Neural cell (in vitro differentiated cells): Measurements from ENCODE around the gene LARGE1. TPM values are rescaled to one million over a fixed set of nuclear protein-coding genes. Genes with fewer than 3 reads are reported as not detected.

Source experiments
- H2AFZ ChIP-seq: fragments of 200-600, 300-800 bp; sonication (generic), shearing (Covaris generic); 2 replicates; pipeline ENCODE4 v1.6.0; 2014; ENCODE audit warnings: low read depth, mild to moderate bottlenecking, antibody characterized with exemption, low read length, moderate library complexity
- H3F3A ChIP-seq: fragments of 200-600 bp; shearing (Covaris generic); 2 replicates; pipeline ENCODE4 v1.6.1; 2016; ENCODE audit warnings: mild to moderate bottlenecking, moderate library complexity, mixed read lengths, antibody characterized with exemption, low read length; ENCODE audit not compliant: insufficient read depth, poor library complexity, severe bottlenecking
- H3K27ac ChIP-seq: fragments of 200-600, 300-800 bp; sonication (generic), shearing (Covaris generic); 2 replicates; pipeline ENCODE4 v1.5.1; 2014; ENCODE audit warnings: mild to moderate bottlenecking, low read length, moderate library complexity
- H3K27me3 ChIP-seq: fragments of 300-800, 200-600 bp; sonication (generic), shearing (Covaris generic); 2 replicates; pipeline ENCODE4 v1.6.0; 2014; ENCODE audit warnings: mild to moderate bottlenecking, low read depth, low read length, moderate library complexity; ENCODE audit not compliant: insufficient read depth
- H3K36me3 ChIP-seq: fragments of 300-800, 200-600 bp; sonication (generic), shearing (Covaris generic); 2 replicates; pipeline ENCODE4 v1.5.1; 2014; ENCODE audit warnings: mild to moderate bottlenecking, antibody characterized with exemption, low read length, moderate library complexity; ENCODE audit not compliant: insufficient read depth
- H3K4me2 ChIP-seq: fragments of 300-800, 200-600 bp; sonication (generic), shearing (Covaris generic); 2 replicates; pipeline ENCODE4 v1.6.0; 2014; ENCODE audit warnings: mild to moderate bottlenecking, low read length
- H3K4me3 ChIP-seq: fragments of 300-800, 200-600 bp; sonication (generic), shearing (Covaris generic); 2 replicates; pipeline ENCODE4 v1.5.1; 2014; ENCODE audit warnings: mild to moderate bottlenecking, low read length, moderate library complexity
- H3K79me2 ChIP-seq: fragments of 200-600 bp; shearing (Covaris generic); replicated peaks from 2 replicates; pipeline ENCODE4 v1.6.0; 2014; ENCODE audit warnings: mild to moderate bottlenecking, low read length, moderate library complexity; ENCODE audit not compliant: insufficient read depth
- H3K9ac ChIP-seq: fragments of 300-800, 200-600 bp; sonication (generic), shearing (Covaris generic); 2 replicates; pipeline ENCODE4 v1.6.1; 2016; ENCODE audit warnings: mild to moderate bottlenecking, low read length, mixed read lengths
- H3K9me2 ChIP-seq: fragments of 200-600 bp; shearing (Covaris generic); 2 replicates; pipeline ENCODE4 v1.6.1; 2016; ENCODE audit warnings: mild to moderate bottlenecking, low read length, mixed read lengths; ENCODE audit not compliant: insufficient read depth
- H3K9me3 ChIP-seq: fragments of 200-600, 300-800 bp; sonication (generic), shearing (Covaris generic); 2 replicates; pipeline ENCODE4 v1.6.1; 2016; ENCODE audit warnings: mild to moderate bottlenecking, mixed run types, low read length, moderate library complexity, mixed read lengths
- H4K20me1 ChIP-seq: fragments of 200-600 bp; shearing (Covaris generic); 2 replicates; pipeline ENCODE4 v1.6.1; 2016; ENCODE audit warnings: mild to moderate bottlenecking, mixed run types; ENCODE audit not compliant: insufficient read depth
- EP300 ChIP-seq: fragments of 450-650 bp; conservative IDR thresholded peaks from 2 replicates; pipeline ENCODE4 v1.6.1; 2014; ENCODE audit warnings: antibody characterized with exemption, mild to moderate bottlenecking, moderate library complexity; ENCODE audit not compliant: poor library complexity, severe bottlenecking
- EZH2 ChIP-seq: fragments of 200-600, 300-800 bp; shearing (Covaris generic), sonication (generic); IDR thresholded peaks from 2 replicates; pipeline ENCODE4 v1.6.1; 2014; ENCODE audit warnings: antibody characterized with exemption, low read length, borderline replicate concordance, mild to moderate bottlenecking; ENCODE audit not compliant: insufficient read depth, poor library complexity, severe bottlenecking
- MXI1 ChIP-seq: fragments of 450-650 bp; conservative IDR thresholded peaks from 2 replicates; pipeline ENCODE4 v1.6.1; 2014; ENCODE audit warnings: antibody characterized with exemption, mild to moderate bottlenecking; ENCODE audit not compliant: poor library complexity, severe bottlenecking
- POLR2AphosphoS5 ChIP-seq: IDR thresholded peaks from 2 replicates; pipeline ENCODE4 v1.6.1; 2012
- RAD21 ChIP-seq: fragments of 450-650 bp; conservative IDR thresholded peaks from 2 replicates; pipeline ENCODE4 v1.6.1; 2014; ENCODE audit warnings: antibody characterized with exemption, mild to moderate bottlenecking, moderate library complexity
- SMC3 ChIP-seq: fragments of 450-650 bp; conservative IDR thresholded peaks from 2 replicates; pipeline ENCODE4 v1.6.1; 2014; ENCODE audit warnings: antibody characterized with exemption, mild to moderate bottlenecking, moderate library complexity; ENCODE audit not compliant: poor library complexity
- TAF1 ChIP-seq: IDR thresholded peaks from 2 replicates; pipeline ENCODE4 v1.6.1; 2012; ENCODE audit warnings: low read depth
- polyA plus RNA-seq: library from polyadenylated mRNA; depleted of rRNA; stranded (reverse); fragments of >200 nt; gene quantifications from 2 replicates; pipeline ENCODE4 v1.2.3, GENCODE V29; 2014
- TF ChIP-seq, protein P1 (sequence below): IDR thresholded peaks from 2 replicates; pipeline ENCODE4 v1.6.1; 2012; ENCODE audit warnings: borderline replicate concordance
- TF ChIP-seq, protein P2 (sequence below): fragments of 450-650 bp; IDR thresholded peaks from 2 replicates; pipeline ENCODE4 v1.5.1; 2014; ENCODE audit warnings: antibody characterized with exemption, mild to moderate bottlenecking, moderate library complexity; ENCODE audit not compliant: poor library complexity, severe bottlenecking

Gene LARGE1
- polyA plus RNA-seq, 1 donor from 2014 or later, result 27.5 TPM

GRCh38 chr22:33401291-33401690 is 519.0 kb downstream of the LARGE1 start:
- Histone ChIP-seq H3K4me2 (no peak overlapping the region), H3F3A (no peaks in the 10 kb centered on the region), H3K79me2 (no peaks in the 10 kb centered on the region), H3K27me3 (no peaks in the 10 kb centered on the region), H3K27ac (no peak overlapping the region), H3K9ac (no peak overlapping the region), H3K4me3 (no peak overlapping the region), H3K36me3 (no peaks in the 10 kb centered on the region), H3K9me3 (no peaks in the 10 kb centered on the region), H4K20me1 (no peaks in the 10 kb centered on the region), H2AFZ (no peak overlapping the region), H3K9me2 (no peaks in the 10 kb centered on the region)
- TF ChIP-seq POLR2AphosphoS5 (no peak), EP300 (no peak), SMC3 (no peak), TAF1 (no peak)
- TF ChIP-seq, protein P1, sequence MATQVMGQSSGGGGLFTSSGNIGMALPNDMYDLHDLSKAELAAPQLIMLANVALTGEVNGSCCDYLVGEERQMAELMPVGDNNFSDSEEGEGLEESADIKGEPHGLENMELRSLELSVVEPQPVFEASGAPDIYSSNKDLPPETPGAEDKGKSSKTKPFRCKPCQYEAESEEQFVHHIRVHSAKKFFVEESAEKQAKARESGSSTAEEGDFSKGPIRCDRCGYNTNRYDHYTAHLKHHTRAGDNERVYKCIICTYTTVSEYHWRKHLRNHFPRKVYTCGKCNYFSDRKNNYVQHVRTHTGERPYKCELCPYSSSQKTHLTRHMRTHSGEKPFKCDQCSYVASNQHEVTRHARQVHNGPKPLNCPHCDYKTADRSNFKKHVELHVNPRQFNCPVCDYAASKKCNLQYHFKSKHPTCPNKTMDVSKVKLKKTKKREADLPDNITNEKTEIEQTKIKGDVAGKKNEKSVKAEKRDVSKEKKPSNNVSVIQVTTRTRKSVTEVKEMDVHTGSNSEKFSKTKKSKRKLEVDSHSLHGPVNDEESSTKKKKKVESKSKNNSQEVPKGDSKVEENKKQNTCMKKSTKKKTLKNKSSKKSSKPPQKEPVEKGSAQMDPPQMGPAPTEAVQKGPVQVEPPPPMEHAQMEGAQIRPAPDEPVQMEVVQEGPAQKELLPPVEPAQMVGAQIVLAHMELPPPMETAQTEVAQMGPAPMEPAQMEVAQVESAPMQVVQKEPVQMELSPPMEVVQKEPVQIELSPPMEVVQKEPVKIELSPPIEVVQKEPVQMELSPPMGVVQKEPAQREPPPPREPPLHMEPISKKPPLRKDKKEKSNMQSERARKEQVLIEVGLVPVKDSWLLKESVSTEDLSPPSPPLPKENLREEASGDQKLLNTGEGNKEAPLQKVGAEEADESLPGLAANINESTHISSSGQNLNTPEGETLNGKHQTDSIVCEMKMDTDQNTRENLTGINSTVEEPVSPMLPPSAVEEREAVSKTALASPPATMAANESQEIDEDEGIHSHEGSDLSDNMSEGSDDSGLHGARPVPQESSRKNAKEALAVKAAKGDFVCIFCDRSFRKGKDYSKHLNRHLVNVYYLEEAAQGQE, result no peak

GRCh38 chr22:33400891-33401290 is 519.4 kb downstream of the LARGE1 start:
- no peak overlapping the region for H3K4me2 ChIP-seq
- no peak overlapping the region for H3K9ac ChIP-seq
- H3K9me2 ChIP-seq, result no peaks in the 10 kb centered on the region
- TF ChIP-seq EP300 (no peak), RAD21 (no peak), TAF1 (no peak), MXI1 (no peak), SMC3 (no peak), POLR2AphosphoS5 (no peak), EZH2 (no peak)
- TF ChIP-seq, protein P2, sequence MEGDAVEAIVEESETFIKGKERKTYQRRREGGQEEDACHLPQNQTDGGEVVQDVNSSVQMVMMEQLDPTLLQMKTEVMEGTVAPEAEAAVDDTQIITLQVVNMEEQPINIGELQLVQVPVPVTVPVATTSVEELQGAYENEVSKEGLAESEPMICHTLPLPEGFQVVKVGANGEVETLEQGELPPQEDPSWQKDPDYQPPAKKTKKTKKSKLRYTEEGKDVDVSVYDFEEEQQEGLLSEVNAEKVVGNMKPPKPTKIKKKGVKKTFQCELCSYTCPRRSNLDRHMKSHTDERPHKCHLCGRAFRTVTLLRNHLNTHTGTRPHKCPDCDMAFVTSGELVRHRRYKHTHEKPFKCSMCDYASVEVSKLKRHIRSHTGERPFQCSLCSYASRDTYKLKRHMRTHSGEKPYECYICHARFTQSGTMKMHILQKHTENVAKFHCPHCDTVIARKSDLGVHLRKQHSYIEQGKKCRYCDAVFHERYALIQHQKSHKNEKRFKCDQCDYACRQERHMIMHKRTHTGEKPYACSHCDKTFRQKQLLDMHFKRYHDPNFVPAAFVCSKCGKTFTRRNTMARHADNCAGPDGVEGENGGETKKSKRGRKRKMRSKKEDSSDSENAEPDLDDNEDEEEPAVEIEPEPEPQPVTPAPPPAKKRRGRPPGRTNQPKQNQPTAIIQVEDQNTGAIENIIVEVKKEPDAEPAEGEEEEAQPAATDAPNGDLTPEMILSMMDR, result no peak
- TF ChIP-seq, protein P1, result no peak
- no peaks in the 10 kb centered on the region for H3K27me3 ChIP-seq
- H4K20me1 ChIP-seq, result no peaks in the 10 kb centered on the region
- no peaks in the 10 kb centered on the region for H3K9me3 ChIP-seq
- no peaks in the 10 kb centered on the region for H3K79me2 ChIP-seq
- no peak overlapping the region for H3K27ac ChIP-seq
- H3K4me3 ChIP-seq, result no peak overlapping the region
- no peaks in the 10 kb centered on the region for H3K36me3 ChIP-seq
- H2AFZ ChIP-seq, result no peak overlapping the region
- no peaks in the 10 kb centered on the region for H3F3A ChIP-seq
